ENCODE measurements around the gene TBCE. TPM values are rescaled to one million over a fixed set of nuclear protein-coding genes. Genes with fewer than 3 reads are reported as not detected.

The TBCE gene
- total and polyA plus RNA-seq, 9 of the 15 experiments (the other 6 are each of a cell fraction or from before 2014, with no cell fraction given), result 52.6 to 92.1 (median 82.1) TPM

- TF ChIP-seq CEBPZ (IDR thresholded peaks at IDR 0.05; ENCODE audit: borderline replicate concordance, low read depth, low read length), result no peak
- TF ChIP-seq YBX1 (IDR thresholded peaks at IDR 0.05), result no peak
- no peak for TF ChIP-seq ELF1 (tag; IDR thresholded peaks at IDR 0.05)
- TF ChIP-seq ZNF239 (CRISPR knock-in tag; IDR thresholded peaks at IDR 0.05), result no peak
- no peak for TF ChIP-seq ZNF764 (CRISPR knock-in tag; IDR thresholded peaks at IDR 0.05; ENCODE audit: low read depth)
- TF ChIP-seq FOS (IDR thresholded peaks at IDR 0.05; ENCODE audit: extremely low read depth, insufficient read length), result no peak
- TF ChIP-seq FOSL1 (tag; conservative IDR thresholded peaks at IDR 0.05), result no peak; the same call in none of the 2 replicates
- TF ChIP-seq ARID4B (CRISPR knock-in tag; IDR thresholded peaks at IDR 0.05), result peak; percentile 48; the same call in 1 of the 2 replicates
- no peak for TF ChIP-seq USF1 (CRISPR knock-in tag; IDR thresholded peaks at IDR 0.05)
- no peak for TF ChIP-seq TCF7L2 (IDR thresholded peaks at IDR 0.05; ENCODE audit: low read depth, low read length)
- no peak for TF ChIP-seq CBX1 (IDR thresholded peaks at IDR 0.05; ENCODE audit: low read depth)
- no peak for TF ChIP-seq PRDM10 (IDR thresholded peaks at IDR 0.05; ENCODE audit: partially characterized antibody)
- no peak for TF ChIP-seq EP300 (IDR thresholded peaks at IDR 0.05; ENCODE audit: low read length)
Observed at GRCh38 chr1:235327559-235328270, 39.5 kb upstream of the TBCE start, which contains the start of gene ARID4B (continued).
